Glomerular visceral epithelial cell (primary cell): ENCODE results near the gene SHISAL1.
"Not testable (repeated sequence)": the region's sequence is repeated elsewhere in the genome, so short reads cannot be mapped to it uniquely, and the experiment has no call there.

Experiments used
- DNase-seq: peaks from one replicate; pipeline ENCODE4 v3.0.0-alpha.2; 2016; ENCODE audit errors: extremely low spot score

The SHISAL1 gene

DNA sequence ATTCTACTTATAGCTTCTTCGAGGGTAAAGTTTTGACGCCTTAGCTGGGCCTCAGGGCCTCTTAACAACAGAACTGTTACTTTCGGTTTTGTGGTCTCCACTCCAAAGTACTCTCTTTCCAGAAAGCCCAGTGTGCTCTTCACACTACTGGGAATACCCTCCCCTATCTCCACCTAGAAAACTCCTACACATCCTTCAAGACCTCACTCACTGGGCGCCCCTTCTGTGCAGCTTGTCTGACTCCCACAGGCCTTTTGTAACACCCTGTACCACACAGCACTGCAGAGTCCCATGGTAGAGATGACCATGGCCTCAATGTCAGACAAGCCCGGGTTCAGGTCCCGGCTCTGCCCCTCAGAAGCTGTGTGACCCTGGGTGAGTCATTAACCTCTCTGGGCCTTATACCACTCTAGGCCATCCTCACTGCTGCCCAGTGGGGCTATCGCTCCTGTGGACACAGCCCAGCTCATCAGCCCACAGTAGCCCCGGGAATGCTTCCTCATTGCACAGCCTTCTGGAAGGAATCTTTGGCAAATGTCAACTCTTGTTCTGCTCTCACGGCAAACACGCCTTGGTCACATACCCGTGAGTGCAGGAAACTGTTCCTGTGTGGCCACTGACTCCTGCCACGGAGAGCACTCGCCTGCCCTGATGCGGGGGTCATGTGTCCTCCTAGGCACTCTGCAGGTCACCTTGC lies 51.4 kb downstream of the SHISAL1 start:
- no peak for DNase-seq

DNA sequence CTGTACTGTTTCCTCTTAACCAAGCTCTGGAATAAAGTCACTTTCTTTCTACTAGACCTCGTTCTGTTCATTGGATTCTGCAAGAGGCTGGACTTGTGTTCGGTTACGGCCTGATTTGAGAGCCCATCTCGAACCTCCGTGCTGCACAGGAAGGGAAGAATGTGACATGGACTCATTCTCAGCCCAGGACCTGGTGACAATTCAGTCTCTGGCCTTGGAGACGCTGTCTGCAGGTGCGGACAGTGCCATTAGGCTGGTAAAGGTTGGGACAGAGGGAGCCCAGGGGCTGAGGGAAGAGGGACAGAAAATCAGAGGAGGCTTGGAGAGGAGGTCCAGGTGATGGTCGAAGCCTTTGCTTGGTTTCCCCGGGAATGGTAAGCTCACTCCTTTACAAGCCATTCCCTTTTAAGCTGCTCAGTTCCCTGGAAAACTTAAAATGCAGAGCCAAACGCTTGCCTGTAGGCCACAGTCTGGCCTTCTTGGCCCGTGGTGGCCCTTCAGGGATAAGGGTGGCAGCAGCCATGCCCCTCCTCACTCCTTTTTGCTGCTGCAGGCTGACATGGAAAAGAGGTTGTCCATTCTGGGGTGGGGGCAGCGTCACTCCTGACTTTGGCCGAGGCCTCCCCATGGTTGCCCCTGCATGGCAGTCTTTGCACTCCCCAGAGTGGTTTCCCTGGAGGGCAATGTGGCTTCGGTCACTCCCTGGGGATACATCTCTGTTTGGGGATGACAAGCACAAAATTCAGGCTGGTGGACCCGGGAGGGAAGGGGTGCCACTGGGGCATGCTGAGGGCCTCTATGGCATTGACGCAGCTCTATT lies 52.3 kb downstream of the SHISAL1 start:
- no peak for DNase-seq

DNA sequence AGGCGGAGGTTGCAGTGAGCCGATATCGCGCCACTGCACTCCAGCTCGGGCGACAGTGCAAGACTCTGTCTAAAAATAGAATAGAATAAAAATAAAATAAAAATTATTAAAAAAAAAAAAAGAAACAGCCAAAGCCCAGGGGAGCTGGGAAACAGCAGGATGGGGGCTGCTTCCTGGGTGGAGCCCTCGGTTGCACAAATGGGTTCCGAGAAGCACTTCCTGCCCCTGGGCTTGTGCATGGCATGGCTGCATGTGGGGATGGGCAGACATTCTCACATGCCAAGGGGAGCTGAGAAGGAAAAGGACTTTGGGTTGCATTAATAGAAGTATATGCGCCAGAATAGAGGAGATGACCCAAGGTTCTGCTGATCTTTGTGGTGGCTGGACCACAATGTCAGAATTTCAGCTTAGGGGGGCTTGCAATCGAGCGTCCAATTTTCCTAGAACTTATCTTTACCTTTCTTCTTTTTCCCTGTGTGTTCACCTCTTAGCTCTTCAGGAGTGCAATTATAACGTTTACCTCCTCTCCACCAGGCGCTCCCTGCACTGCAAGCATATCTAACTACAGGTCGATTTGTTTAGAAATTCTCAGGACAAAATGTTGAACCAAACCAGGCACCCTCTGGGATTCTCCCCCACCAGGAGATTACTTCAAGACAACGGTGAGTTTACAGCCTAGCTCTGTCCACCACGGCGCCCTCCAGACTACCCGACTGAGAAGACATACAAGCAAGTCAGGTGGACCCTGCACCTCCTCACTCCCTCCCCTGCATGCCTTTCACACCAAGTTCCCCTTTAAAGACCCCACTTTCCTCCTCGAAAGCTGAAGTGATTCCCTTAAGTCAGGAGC lies 53.2 kb downstream of the SHISAL1 start:
- no peak for DNase-seq

GRCh38 chr22:44256556-44257485 lies 55.9 kb downstream of the SHISAL1 start:
- DNase-seq: no peak

DNA sequence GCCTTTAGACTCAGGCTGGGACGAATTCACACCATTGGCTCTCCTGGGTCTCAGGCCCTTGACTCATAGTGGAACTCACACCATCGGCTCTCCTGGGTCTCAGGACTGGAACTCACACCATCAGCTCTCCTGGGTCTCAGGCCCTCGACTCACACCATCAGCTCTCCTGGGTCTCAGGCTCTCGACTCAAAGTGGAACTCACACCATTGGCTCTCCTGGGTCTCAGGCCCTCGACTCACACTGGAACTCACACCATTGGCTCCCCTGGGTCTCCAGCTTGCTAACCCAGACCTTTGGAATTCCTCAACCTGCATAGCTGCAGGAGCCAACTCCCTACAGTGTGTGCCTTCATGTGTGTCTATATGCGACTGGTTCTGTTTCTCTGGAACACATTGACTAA lies 56.7 kb downstream of the SHISAL1 start:
- DNase-seq: no peak

GRCh38 chr22:44254811-44255210 lies 57.9 kb downstream of the SHISAL1 start:
- DNase-seq: no peak

- DNase-seq: no peak
Observed at GRCh38 chr22:44249376-44250147, 63.2 kb downstream of the SHISAL1 start.

- peak; percentile 32 for DNase-seq
Observed at GRCh38 chr22:44248926-44249325, 63.8 kb downstream of the SHISAL1 start.

DNA sequence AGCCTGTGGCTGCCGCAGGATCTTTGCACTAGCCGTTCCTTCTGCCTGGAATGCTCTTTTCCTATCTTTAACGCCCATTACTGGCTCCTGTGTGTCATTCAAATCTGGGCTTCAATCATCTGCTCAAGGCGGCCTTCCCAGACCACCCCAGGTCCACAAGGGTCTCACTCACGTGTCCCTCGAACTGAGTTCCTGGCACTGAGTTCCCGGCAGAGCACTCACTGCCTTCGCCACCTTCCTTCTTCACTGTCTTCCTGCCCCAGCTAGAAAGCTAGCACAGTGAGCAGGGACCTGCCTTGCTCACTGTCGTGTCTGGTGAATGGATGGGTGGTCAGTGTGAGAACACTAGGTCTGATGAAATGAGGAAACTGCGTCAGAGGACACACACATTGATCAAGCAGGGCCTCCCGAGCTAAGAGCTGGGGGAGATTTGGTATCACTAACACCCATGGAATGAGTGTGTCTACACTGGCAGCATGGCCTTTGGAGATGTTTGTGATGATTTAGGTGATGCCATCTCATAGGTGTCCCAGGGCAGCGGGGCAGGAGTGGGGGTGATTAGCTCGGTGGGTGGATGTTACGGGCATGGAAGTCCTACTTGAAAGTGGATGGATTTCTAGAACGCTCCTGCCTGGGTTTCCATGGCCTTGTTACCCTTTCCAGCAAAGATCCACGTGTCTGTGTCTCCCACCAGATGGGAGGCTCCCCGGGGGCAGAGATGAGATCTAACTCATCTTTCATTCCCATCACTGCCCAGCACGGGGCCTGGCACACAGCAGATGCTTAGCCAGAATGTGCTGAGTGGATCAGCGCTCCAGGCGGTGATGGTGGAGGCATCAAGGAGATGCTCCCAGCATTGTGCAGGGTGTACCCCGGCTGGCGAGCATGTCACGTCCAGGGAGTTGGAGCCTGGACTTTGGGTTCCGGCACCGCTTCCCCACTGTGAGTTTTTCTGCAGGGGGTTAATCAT lies 64.5 kb downstream of the SHISAL1 start:
- no peak for DNase-seq

DNA sequence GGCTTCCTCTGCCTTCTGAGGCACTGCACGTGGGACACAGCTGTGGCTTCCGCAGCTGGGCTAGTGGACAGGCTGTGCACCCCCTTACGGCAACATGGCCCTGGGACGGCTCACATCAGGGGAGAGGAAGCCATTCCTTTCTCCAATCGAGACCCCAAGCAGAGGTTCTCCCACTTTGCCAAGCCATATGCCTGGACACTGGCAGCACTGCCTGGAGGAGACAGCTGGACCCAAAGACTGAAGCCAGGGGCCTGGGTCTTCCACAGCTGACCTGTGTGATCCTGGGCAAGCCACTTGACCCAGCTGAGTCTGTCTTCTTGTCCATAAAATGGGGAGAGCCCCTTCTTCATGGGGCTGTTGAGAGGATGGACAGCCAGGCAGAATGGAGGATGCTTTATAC lies 65.4 kb downstream of the SHISAL1 start:
- DNase-seq: no peak

GRCh38 chr22:44246615-44247326 lies 66.0 kb downstream of the SHISAL1 start:
- DNase-seq: no peak

- DNase-seq: no peak
Observed at GRCh38 chr22:44245867-44246266, 66.9 kb downstream of the SHISAL1 start.

- no peak for DNase-seq
Observed at GRCh38 chr22:44245438-44245837, 67.3 kb downstream of the SHISAL1 start.

DNA sequence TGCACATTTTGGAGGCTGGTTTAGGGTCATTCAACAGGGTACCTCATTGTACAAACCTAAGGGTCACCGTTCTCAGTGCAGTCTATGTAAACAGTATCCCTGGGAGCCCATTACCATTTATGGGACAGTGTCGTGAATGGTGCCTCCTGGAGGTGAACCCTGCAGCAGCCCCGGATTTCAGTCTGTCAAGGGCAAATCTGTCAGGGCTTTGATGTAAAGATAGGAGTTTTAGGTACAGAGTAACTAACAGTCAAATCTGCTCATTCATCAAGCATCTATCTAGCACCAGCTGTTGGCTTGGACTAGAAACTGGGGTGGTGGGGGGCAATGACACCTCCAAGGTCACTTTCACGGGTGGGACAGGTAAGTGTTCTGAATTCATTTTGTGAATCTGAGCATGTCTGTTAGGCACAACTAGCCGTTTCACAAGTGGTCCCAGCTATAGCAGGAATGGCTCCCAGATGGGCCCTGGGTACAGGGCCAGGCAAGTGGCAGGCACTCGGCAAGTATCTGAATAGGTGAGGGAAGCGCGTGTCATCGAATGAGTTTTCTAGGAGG lies 68.4 kb downstream of the SHISAL1 start:
- DNase-seq: no peak

DNA sequence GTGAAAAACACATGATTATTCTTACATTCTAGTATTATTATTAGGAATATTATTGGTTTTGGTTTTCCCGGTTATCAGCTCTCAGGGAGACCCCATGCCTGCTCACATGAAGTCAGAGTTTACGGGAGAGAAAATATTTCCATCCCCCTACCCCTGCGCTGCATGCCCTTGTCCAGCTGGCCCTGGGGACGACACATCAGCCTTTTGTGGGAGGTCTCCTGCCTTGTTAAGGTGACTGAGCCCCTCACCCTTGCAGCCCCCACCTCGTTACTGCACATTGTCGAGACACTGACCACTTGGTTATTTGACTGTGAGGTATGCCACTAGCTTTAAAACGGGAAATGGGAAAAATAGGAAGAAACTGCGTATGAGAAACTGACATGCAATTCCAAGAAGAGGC lies 69.0 kb downstream of the SHISAL1 start:
- no peak for DNase-seq

GRCh38 chr22:44242946-44243724 lies 69.6 kb downstream of the SHISAL1 start:
- no peak for DNase-seq

- DNase-seq: not testable (repeated sequence)
Observed at GRCh38 chr22:44241121-44241520, 71.6 kb downstream of the SHISAL1 start.

DNA sequence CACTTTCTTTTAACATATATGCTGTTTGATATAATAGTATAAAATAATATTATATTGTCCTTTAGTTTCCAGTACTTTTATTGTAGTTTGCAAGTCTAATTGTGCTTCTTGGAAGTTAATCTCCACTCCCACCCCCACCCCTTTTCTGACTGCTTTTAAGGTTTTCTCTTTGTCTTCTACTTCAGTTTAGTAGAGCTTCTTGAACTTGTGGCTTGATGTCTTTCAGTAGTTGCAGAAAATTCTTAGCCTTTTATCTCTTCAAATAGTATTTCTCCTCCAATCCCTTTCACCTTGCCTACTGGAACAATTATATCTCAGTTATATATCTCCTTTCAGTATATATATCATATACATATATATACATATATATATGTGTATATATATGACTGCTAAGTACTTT lies 75.5 kb downstream of the SHISAL1 start:
- DNase-seq: no peak
